H9 (cell line): ENCODE results near the gene IGF2BP2. TPM values are rescaled to one million over a fixed set of nuclear protein-coding genes. Genes with fewer than 3 reads are reported as not detected.

Source experiments
- DNase-seq: peaks from one replicate; pipeline ENCODE4 v3.0.0-alpha.2; 2017
- H2AFZ ChIP-seq: one replicate; pipeline ENCODE4 v1.6.1; 2013; ENCODE audit warnings: mild to moderate bottlenecking, low read length, control low read depth, moderate library complexity
- H2AK5ac ChIP-seq: 2 replicates; pipeline ENCODE4 v1.6.1; 2013; ENCODE audit warnings: low read length, control low read depth, mixed read lengths; ENCODE audit not compliant: insufficient read length
- H2BK120ac ChIP-seq: one replicate; pipeline ENCODE4 v1.6.1; 2013; ENCODE audit warnings: low read depth, mild to moderate bottlenecking, low read length, control low read depth, inconsistent platforms; ENCODE audit not compliant: poor library complexity, severe bottlenecking
- H2BK12ac ChIP-seq: 2 replicates; pipeline ENCODE4 v1.6.1; 2013; ENCODE audit warnings: low read length, control low read depth, mixed read lengths, low read depth; ENCODE audit not compliant: insufficient read length
- H2BK15ac ChIP-seq: 2 replicates; pipeline ENCODE4 v1.6.1; 2013; ENCODE audit warnings: low read depth, low read length, control low read depth
- H2BK20ac ChIP-seq: one replicate; pipeline ENCODE4 v1.6.1; 2013; ENCODE audit warnings: low read depth, mild to moderate bottlenecking, low read length, control low read depth, inconsistent platforms; ENCODE audit not compliant: poor library complexity, severe bottlenecking
- H2BK5ac ChIP-seq: 2 replicates; pipeline ENCODE4 v1.6.1; 2013; ENCODE audit warnings: low read length, control low read depth, mixed read lengths; ENCODE audit not compliant: insufficient read length
- H3K14ac ChIP-seq: 2 replicates; pipeline ENCODE4 v1.6.1; 2013; ENCODE audit warnings: low read length, control low read depth; ENCODE audit not compliant: insufficient read depth
- H3K18ac ChIP-seq: 2 replicates; pipeline ENCODE4 v1.6.1; 2013; ENCODE audit warnings: low read depth, mild to moderate bottlenecking, mixed read lengths, low read length, control low read depth; ENCODE audit not compliant: insufficient read length
- H3K23ac ChIP-seq: 2 replicates; pipeline ENCODE4 v1.6.1; 2013; ENCODE audit warnings: low read length, control low read depth, mixed read lengths, low read depth; ENCODE audit not compliant: insufficient read length
- H3K23me2 ChIP-seq: 2 replicates; pipeline ENCODE4 v1.6.1; 2013; ENCODE audit warnings: low read depth, mild to moderate bottlenecking, mixed read lengths, low read length, control low read depth; ENCODE audit not compliant: insufficient read length, poor library complexity, severe bottlenecking
- H3K27ac ChIP-seq: 2 replicates; pipeline ENCODE4 v1.5.1; 2013; ENCODE audit warnings: low read length, control low read depth, mixed read lengths, low read depth; ENCODE audit not compliant: insufficient read length
- H3K27me3 ChIP-seq: 2 replicates; pipeline ENCODE4 v1.6.1; 2013; ENCODE audit warnings: low read length, control low read depth, inconsistent platforms; ENCODE audit not compliant: insufficient read depth
- H3K4ac ChIP-seq: 2 replicates; pipeline ENCODE4 v1.6.1; 2013; ENCODE audit warnings: low read depth, mild to moderate bottlenecking, control low read depth, inconsistent platforms, low read length, moderate library complexity
- H3K4me1 ChIP-seq: 2 replicates; pipeline ENCODE4 v1.6.1; 2013; ENCODE audit warnings: low read length, control low read depth, inconsistent platforms; ENCODE audit not compliant: insufficient read depth
- H3K4me2 ChIP-seq: 2 replicates; pipeline ENCODE4 v1.6.1; 2013; ENCODE audit warnings: low read length, control low read depth, mixed read lengths; ENCODE audit not compliant: insufficient read length, insufficient read depth
- H3K56ac ChIP-seq: 2 replicates; pipeline ENCODE4 v1.6.1; 2013; ENCODE audit warnings: low read depth, mild to moderate bottlenecking, mixed read lengths, low read length, control low read depth; ENCODE audit not compliant: insufficient read length
- H3K79me1 ChIP-seq: 2 replicates; pipeline ENCODE4 v1.6.1; 2013; ENCODE audit warnings: low read depth, mild to moderate bottlenecking, moderate library complexity, low read length, control low read depth, inconsistent platforms; ENCODE audit not compliant: insufficient read depth, poor library complexity, severe bottlenecking
- H3K79me2 ChIP-seq: 2 replicates; pipeline ENCODE4 v1.6.1; 2013; ENCODE audit warnings: low read length, control low read depth, inconsistent platforms; ENCODE audit not compliant: insufficient read depth
- H3K9ac ChIP-seq: 2 replicates; pipeline ENCODE4 v1.6.1; 2013; ENCODE audit warnings: low read length, control low read depth, mixed read lengths; ENCODE audit not compliant: insufficient read length; ENCODE audit errors: extremely low read depth
- H3K9me3 ChIP-seq: one replicate; pipeline ENCODE4 v1.6.1; 2013; ENCODE audit warnings: low read depth, low read length, inconsistent platforms; ENCODE audit not compliant: control insufficient read depth
- H3T11ph ChIP-seq: one replicate; pipeline ENCODE4 v1.6.1; 2013; ENCODE audit warnings: mild to moderate bottlenecking, low read length, control low read depth, inconsistent platforms
- H4K20me1 ChIP-seq: one replicate; pipeline ENCODE4 v1.6.1; 2013; ENCODE audit not compliant: control insufficient read depth, insufficient read length, insufficient read depth
- H4K5ac ChIP-seq: 2 replicates; pipeline ENCODE4 v1.6.1; 2013; ENCODE audit warnings: low read depth, mild to moderate bottlenecking, mixed read lengths, low read length, control low read depth; ENCODE audit not compliant: insufficient read length
- H4K8ac ChIP-seq: replicated peaks from 2 replicates; pipeline ENCODE4 v1.6.1; 2013; ENCODE audit warnings: low read length, control low read depth, mixed read lengths, low read depth; ENCODE audit not compliant: insufficient read length
- H4K91ac ChIP-seq: 2 replicates; pipeline ENCODE4 v1.6.1; 2013; ENCODE audit warnings: low read depth, mild to moderate bottlenecking, moderate library complexity, mixed read lengths, low read length, control low read depth; ENCODE audit not compliant: insufficient read length
- H3K27ac Mint-ChIP-seq, 3 experiments: 2 replicates in 2 of 3; 3 replicates in 1 of 3; pipeline ENCODE4 v1.8.0; 2020 to 2021; ENCODE audit warnings: mixed read lengths in 3 of 3, mild to moderate bottlenecking in 1 of 3, moderate library complexity in 1 of 3
- H3K27me3 Mint-ChIP-seq: 2 replicates; pipeline ENCODE4 v1.8.0; 2021; ENCODE audit warnings: low read depth, mild to moderate bottlenecking, moderate library complexity, mixed read lengths
- H3K36me3 Mint-ChIP-seq, 3 experiments: 2 replicates in 2 of 3; 3 replicates in 1 of 3; pipeline ENCODE4 v1.8.0; 2020 to 2021; ENCODE audit warnings: low read depth in 3 of 3, mixed read lengths in 3 of 3; ENCODE audit not compliant: insufficient read depth in 1 of 3
- H3K4me1 Mint-ChIP-seq, 2 experiments: 2 replicates each; pipeline ENCODE4 v1.8.0; 2020; ENCODE audit warnings: mixed read lengths in 2 of 2
- H3K4me3 Mint-ChIP-seq, 2 experiments: 2 replicates in 1 of 2; 3 replicates in 1 of 2; pipeline ENCODE4 v1.8.0; 2020 to 2021; ENCODE audit warnings: mild to moderate bottlenecking in 2 of 2, mixed read lengths in 2 of 2, moderate library complexity in 1 of 2
- H3K9me3 Mint-ChIP-seq, 2 experiments: 2 replicates in 1 of 2; 3 replicates in 1 of 2; pipeline ENCODE4 v1.8.0; 2020; ENCODE audit warnings: mild to moderate bottlenecking in 2 of 2, mixed read lengths in 2 of 2, moderate library complexity in 1 of 2
- CTCF ChIP-seq: fragments of 200-600 bp; sonication (generic); conservative IDR thresholded peaks from 3 replicates; pipeline ENCODE4 v1.8.0; 2021; ENCODE audit warnings: antibody characterized with exemption, mild to moderate bottlenecking
- WGBS: extraction: QIAGEN DNeasy Blood & Tissue Kit; methylation state at CpG from one replicate; pipeline ENCODE4 v1.1.7; 2013; ENCODE audit warnings: missing lambda C conversion rate, low lambda C conversion rate, mixed read lengths; ENCODE audit not compliant: insufficient read length; ENCODE audit errors: extremely low coverage; 5-methylcytosine and 5-hydroxymethylcytosine counted together
- total RNA-seq: library from RNA; stranded (reverse); gene quantifications from 2 replicates; pipeline ENCODE4 v1.2.1, GENCODE V29; 2021

Gene IGF2BP2
- total RNA-seq, 1 experiment from 2014 or later, result 130 TPM

DNA sequence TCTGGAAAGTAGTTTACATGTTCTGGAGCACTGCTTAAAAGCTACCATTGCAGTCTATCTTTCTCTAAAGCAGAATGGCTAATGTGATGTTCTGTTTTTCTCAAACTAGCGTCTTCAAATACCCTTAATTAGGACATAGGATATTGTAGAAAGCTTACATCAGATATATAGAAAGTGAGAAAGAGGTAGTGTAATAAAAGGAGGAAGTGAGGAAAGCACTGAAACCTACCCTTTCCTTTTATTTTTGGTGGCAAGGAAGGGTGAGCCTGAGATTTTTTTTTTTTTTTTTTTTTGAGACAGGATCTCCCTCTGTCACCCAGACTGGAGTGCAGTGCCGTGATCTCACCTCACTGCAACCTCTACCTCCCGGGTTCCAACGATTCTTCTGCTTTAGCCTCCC is 229.3 kb downstream of the IGF2BP2 start:
- Histone ChIP-seq H2BK120ac (no peak overlapping the region), H4K20me1 (no peaks in the 10 kb centered on the region), H3K4me1 (no peaks in the 10 kb centered on the region), H3K4me2 (no peak overlapping the region), H3K27ac (no peak overlapping the region), H2BK5ac (no peak overlapping the region), H2AFZ (no peak overlapping the region), H2BK20ac (no peak overlapping the region), H3K4ac (no peak overlapping the region), H4K91ac (no peak overlapping the region), H2BK12ac (no peak overlapping the region), H3K79me2 (peaks cover 6% of the 10 kb centered on the region; the same call in 1 of the 2 replicates), H4K5ac (no peak overlapping the region), H3K9ac (no peak overlapping the region), H3K23me2 (no peaks in the 10 kb centered on the region), H3K79me1 (no peaks in the 10 kb centered on the region), H3T11ph (no peak overlapping the region), H2BK15ac (no peak overlapping the region), H3K18ac (no peak overlapping the region), H3K14ac (no peak overlapping the region), H3K23ac (no peak overlapping the region), H3K9me3 (no peaks in the 10 kb centered on the region), H3K27me3 (no peaks in the 10 kb centered on the region), H3K56ac (no peak overlapping the region), H2AK5ac (no peak overlapping the region), H4K8ac (no peak overlapping the region)
- Mint-ChIP-seq H3K4me3 (no peak overlapping the region), H3K27ac (peak overlapping the region in 1 of 3 experiments; percentile 58; a peak in 2 of 7 replicates), H3K4me1 (no peaks in the 10 kb centered on the region), H3K27me3 (no peaks in the 10 kb centered on the region), H3K9me3 (no peaks in the 10 kb centered on the region), H3K36me3 (peaks cover 4 to 48% (median 27%) of the 10 kb centered on the region in 3 experiments; a peak in 6 of 7 replicates)
- TF ChIP-seq CTCF, result no peak
- DNase-seq, result no peak
- WGBS, result no CpG with 5 or more reads among the region's 4 CpGs
